Measurements from ENCODE around the gene TJP1. TPM values are rescaled to one million over a fixed set of nuclear protein-coding genes. Genes with fewer than 3 reads are reported as not detected.
"Not testable (repeated sequence)": the region's sequence is repeated elsewhere in the genome, so short reads cannot be mapped to it uniquely, and the experiment has no call there.

TJP1 gene
- total RNA-seq, 1 experiment from 2014 or later, result 45.2 TPM

DNA sequence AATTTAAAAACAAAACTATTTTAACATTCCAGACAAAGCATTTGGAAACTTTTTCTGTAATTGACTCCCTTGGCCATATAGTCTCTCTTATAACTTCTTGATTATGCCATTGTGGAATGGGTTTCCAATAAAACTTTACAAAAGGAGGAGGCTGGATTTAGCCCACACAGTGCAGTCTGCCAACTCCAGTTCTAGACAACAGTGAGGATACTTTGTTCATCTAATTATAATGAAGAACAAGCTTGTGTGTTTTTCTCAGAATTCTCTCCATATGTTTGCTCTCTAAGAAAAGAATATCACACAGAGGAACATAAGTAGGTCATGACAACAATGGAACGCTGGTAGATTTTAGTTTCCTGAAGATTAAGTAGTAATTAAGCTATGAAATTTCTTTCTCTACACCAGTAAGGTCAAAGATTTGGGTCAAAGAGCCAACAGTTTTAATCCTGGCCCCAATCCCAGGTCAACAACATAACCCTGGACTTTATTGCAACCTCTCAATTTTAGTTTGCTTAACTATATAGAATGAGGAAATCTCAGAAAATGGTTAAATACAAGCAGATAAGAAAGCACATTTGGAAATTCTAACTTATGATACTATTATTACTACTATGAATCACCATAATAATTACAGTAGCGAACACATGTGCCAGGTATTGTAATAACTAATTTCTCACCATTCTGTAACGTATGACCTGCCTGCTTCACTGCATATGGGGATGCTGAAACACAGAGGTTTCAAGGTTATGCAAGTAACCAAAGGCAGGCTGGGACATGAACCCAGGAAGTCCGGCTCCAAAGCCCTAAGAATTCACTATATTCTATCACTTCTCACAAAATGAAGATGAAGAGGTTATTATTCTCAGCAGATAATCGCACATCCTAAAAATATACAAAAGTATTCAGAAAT, 65.7 kb downstream of the TJP1 start:
- no peak for DNase-seq (ENCODE audit: low read depth)

DNA sequence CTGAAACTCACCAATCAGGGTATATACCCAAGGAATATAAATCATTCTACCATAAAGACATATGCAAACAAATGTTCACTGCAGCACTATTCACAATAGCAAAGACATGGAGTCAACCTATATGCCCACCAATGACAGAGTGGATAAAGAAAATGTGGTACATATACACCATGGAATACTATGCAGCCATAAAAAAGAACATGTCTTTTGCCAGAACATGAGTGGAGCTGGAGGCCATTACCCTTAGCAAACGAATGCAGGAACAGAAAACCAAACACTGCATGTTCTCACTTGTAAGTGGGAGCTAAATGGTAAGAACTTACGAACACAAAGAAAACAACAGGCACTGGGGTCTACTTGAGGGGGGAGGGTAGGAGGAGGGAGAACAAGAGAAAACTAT, 68.3 kb downstream of the TJP1 start:
- DNase-seq (ENCODE audit: low read depth), result not testable (repeated sequence)

DNA sequence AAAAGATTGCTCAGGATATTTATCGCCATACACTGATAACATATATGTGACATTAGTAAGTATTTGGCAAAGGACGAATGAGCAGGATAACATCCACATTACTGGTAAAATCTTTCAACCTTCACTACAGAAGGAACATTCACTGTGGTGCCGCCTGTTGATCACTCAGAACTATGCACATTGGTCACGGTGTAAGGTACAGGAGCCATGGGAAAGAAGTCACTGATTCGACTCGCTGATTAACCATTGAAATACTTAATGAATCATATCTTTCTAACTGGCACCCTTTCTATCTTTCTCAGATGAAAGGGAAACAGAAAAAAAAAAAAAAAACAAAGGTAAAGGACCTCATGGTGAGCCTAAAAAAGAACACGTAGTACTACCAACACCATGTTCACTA, 68.8 kb downstream of the TJP1 start:
- no peak for DNase-seq (ENCODE audit: low read depth)

DNA sequence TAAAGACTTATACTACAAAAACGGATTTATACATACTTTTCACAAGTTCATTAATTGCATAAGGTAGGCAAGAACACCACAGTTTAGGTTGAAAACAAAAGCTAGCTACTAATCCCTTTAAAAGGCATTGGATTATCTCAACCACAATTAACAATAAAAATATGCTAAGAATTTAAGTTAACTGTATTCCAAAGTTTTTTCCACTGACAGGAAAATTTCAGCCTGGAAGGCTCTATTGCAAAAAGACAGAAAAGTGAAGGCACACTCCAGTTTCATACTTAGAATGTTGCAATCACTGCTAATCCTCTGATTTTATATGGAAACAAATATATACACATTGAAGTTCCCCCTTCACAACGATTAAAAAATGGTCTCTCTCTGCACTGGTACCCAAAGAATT, 71.5 kb downstream of the TJP1 start:
- DNase-seq (ENCODE audit: low read depth), result no peak

DNA sequence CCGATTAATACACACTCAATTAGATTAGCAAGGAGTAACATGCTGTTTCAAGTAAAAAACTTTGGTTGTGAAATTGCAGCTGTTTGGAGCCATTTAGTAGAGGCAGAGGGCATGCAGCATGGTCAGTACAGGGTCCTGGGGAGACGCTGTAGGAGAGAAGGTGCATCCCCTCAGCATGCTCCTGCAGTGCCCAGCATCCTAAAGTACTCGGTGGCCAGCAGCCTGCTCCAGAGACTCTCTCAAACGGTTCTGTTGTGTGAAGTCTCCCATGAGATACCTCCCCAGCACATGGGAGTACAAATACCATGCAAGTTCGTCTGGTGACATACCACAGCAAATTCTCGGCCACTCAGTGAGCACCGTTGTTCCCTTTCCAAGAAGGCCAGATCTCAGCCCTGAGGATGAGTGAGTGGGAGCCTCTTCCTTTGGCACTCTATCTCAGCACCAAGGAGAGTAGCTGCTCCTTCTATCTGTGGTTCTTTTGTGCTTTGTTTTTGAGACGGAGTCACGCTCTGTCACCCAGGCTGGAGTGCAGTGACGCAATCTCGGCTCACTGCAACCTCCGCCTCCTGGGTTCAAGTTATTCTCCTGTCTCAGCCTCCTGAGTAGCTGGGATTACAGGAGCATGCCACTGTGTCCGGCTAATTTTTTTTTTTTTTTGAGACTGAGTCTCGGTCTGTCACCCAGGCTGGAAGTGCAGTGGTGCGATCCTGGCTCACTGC, 72.7 kb downstream of the TJP1 start:
- DNase-seq (ENCODE audit: low read depth), result no peak

DNA sequence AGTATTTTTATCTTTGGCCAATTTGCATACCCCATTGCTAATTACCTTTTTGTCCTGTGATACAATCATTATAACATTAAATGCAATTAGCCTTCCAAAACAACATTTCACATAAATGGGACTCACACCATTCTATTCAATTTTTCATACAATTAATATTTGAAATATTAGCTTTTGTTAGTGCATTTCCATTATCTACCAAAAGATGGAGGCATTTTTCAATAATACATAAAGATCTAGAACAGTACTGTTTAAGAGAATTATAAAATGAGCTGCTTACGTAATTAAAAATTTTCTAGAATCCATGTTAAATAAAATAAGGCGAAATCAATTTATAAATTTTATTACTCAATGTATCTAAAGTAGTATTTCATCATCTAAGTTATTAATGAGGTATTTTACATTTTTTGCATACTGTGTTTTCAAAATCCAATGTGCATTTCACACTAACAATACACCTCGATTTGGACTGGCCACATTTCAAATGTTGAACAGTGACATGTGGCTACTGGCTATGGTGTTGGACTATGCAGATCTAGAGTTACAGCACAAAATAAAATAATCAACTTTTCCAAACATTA, 74.3 kb downstream of the TJP1 start:
- peak; percentile 12 for DNase-seq (ENCODE audit: low read depth)

- no peak for DNase-seq (ENCODE audit: low read depth)
Measured at GRCh38 chr15:29743475-29743874, 78.8 kb downstream of the TJP1 start.

- peak; percentile 20 for DNase-seq (ENCODE audit: low read depth)
Measured at GRCh38 chr15:29740692-29741311, 81.5 kb downstream of the TJP1 start.

GRCh38 chr15:29736744-29737020, 85.6 kb downstream of the TJP1 start:
- DNase-seq (ENCODE audit: low read depth), result peak; percentile 95

GRCh38 chr15:29736012-29736743, 86.1 kb downstream of the TJP1 start:
- DNase-seq (ENCODE audit: low read depth), result peak; percentile 64

- DNase-seq (ENCODE audit: low read depth), result peak; percentile 93
Measured at GRCh38 chr15:29734917-29735572, 87.2 kb downstream of the TJP1 start.

- peak; percentile 83 for DNase-seq (ENCODE audit: low read depth)
Measured at GRCh38 chr15:29731865-29732264, 90.4 kb downstream of the TJP1 start.

DNA sequence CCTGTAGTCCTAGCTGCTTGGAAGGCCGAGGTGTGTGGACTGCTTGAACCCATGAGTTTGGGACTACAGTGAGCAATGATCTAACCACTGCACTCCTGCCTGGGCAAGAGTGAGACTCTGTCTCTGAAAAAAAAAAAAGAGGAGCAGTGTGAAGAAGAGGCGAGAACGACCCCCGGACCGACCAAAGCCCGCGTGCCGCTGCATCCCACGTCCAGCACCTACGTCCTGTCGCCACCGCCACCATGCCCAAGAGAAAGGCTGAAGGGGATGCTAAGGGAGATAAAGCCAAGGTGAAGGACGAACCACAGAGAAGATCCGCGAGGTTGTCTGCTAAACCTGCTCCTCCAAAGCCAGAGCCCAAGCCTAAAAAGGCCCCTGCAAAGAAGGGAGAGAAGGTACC, 91.8 kb downstream of the TJP1 start:
- DNase-seq (ENCODE audit: low read depth), result not testable (repeated sequence)

- no peak for DNase-seq (ENCODE audit: low read depth)
Measured at GRCh38 chr15:29728418-29728817, 93.8 kb downstream of the TJP1 start.

- DNase-seq (ENCODE audit: low read depth), result no peak
Measured at GRCh38 chr15:29727871-29728270, 94.4 kb downstream of the TJP1 start.

GRCh38 chr15:29726553-29726952, 95.7 kb downstream of the TJP1 start:
- DNase-seq (ENCODE audit: low read depth), result no peak

DNA sequence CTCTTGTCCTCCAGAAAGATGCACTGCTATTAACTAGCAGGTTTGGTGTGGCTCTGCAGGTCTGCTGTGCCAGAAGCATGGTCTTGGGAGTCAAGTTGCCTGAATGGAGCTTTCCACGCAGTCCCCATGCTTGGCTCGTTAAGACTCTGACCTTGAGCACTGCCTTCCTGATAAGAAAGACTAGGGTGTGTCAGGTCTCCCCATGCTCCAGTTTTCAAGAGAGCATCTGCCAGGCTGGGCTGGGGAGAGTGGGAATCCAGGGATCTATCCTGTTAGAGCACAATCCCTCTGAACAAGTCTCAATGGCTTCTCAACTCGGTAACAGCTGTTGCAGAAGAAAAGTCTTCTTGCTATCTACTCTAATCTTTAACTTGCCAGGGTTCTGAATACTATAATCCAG, 98.2 kb downstream of the TJP1 start:
- DNase-seq (ENCODE audit: low read depth), result no peak

GRCh38 chr15:29713784-29714183, 108.5 kb downstream of the TJP1 start:
- DNase-seq (ENCODE audit: low read depth), result no peak

DNA sequence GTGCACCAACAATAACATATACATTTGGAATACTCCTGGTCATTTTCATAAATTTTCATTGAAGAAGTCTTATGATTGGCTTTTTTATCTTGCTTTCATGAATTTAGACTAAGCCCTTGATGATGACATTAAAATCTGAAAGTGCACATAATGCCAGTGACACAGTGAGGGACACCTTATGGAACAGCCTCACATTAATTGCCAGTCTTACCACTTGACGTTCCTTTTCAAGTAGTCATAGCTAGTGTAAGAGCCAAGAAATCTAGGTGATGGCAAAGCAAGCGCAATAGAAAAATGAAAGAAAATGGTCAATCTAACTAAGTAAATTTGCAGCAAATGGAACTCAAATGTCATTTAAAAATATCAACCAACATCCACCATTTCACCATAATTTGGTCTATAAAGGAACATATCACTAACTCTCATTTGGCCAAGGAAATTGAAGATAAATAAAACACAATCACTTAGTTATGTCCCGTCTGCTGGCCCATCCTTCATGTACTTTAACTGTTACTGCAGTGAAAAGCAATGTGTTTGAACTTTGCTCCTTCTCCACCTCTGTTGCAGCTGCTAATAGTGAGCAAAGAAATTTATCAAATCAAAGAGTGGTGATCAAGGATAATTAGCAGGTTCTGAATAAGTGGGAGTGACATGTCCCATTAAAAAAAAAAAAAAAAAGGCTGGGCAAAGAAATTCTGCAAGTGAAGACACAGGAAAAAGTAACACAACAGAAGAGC, 110.0 kb downstream of the TJP1 start:
- peak; percentile 40 for DNase-seq (ENCODE audit: low read depth)

GRCh38 chr15:29711531-29711930, 110.7 kb downstream of the TJP1 start:
- DNase-seq (ENCODE audit: low read depth), result peak; percentile 21
